ENCODE data around the gene TLL1. TPM values are rescaled to one million over a fixed set of nuclear protein-coding genes. Genes with fewer than 3 reads are reported as not detected.

Gene TLL1
- total RNA-seq, 1 donor from 2014 or later, result 7.9 TPM

GRCh38 chr4:165839615-165840333 lies 33.3 kb upstream of the TLL1 start:
- Histone ChIP-seq H3K27me3 (ENCODE audit: control insufficient read depth, insufficient read depth, low read length) (no peaks in the 10 kb centered on the region), H3K36me3 (ENCODE audit: control insufficient read depth, insufficient read depth, low read length) (no peaks in the 10 kb centered on the region), H3K4me3 (ENCODE audit: low read depth, low read length) (no peak overlapping the region)
- DNase-seq (ENCODE audit: low read depth), result no peak
- TF ChIP-seq CTCF (IDR thresholded peaks at IDR 0.05; ENCODE audit: insufficient read depth, low read length, poor library complexity, severe bottlenecking), result no peak

DNA sequence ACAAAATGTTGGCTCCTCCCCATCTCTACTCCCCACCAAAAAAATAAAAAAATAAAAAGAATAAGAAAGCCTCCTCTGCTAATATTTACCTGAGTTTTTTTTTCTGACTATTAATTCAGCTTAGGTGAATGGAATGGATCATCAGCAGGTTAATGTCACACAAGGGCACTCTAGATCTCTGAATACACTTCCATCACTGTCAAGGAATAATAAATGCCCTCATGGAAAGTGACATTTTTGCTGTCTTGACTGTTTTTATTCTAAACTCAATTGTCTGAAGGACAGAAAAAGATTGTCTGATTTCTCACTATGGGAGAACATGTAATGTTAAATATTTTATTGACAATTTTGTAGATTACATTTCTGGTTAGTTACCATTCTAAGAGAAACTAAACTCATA lies 30.4 kb upstream of the TLL1 start:
- Histone ChIP-seq H3K4me3 (ENCODE audit: low read depth, low read length) (no peak overlapping the region), H3K36me3 (ENCODE audit: control insufficient read depth, insufficient read depth, low read length) (no peaks in the 10 kb centered on the region), H3K27me3 (ENCODE audit: control insufficient read depth, insufficient read depth, low read length) (no peaks in the 10 kb centered on the region)
- TF ChIP-seq CTCF (IDR thresholded peaks at IDR 0.05; ENCODE audit: insufficient read depth, low read length, poor library complexity, severe bottlenecking), result no peak
- DNase-seq (ENCODE audit: low read depth), result no peak

DNA sequence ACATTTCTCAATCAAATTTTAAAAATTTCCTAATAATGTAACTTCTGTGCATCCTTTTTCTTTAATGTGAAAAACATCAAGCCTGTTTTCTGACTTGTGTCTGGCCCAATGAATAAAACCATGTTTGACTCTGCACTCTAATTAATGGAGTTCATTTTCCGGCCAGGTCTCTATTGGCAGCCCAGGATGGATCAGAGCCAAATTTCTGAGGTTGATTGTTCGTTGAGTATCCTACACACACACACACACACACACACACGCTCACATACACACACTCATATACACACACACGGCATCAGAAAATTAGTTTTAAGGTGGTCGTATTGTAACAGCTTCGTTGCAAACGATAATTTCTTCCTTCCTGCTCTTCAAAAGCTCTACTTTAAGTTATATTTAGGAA lies 28.9 kb upstream of the TLL1 start:
- DNase-seq (ENCODE audit: low read depth), result no peak
- TF ChIP-seq CTCF (IDR thresholded peaks at IDR 0.05; ENCODE audit: insufficient read depth, low read length, poor library complexity, severe bottlenecking), result no peak
- Histone ChIP-seq H3K4me3 (ENCODE audit: low read depth, low read length) (no peak overlapping the region), H3K36me3 (ENCODE audit: control insufficient read depth, insufficient read depth, low read length) (no peaks in the 10 kb centered on the region), H3K27me3 (ENCODE audit: control insufficient read depth, insufficient read depth, low read length) (no peaks in the 10 kb centered on the region)

DNA sequence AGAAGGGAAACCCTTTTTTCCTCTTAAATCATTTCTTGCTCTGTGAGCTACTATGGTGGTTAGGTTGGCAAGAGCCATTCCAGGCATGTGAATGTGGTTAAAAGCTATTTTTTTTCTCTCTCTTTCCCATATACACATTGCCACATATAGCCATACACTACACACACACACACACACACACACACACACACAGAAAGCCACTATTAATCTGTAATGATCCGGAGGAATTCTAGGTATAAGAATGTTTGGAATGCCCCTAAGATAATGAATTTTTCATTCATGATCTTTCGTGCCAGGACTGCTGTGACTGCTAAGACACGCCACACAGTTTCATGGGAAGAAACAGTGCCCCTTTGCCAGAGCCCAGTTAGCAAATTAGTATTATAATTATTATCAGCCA lies 21.8 kb upstream of the TLL1 start:
- no peak for DNase-seq (ENCODE audit: low read depth)
- Histone ChIP-seq H3K27me3 (ENCODE audit: control insufficient read depth, insufficient read depth, low read length) (no peaks in the 10 kb centered on the region), H3K36me3 (ENCODE audit: control insufficient read depth, insufficient read depth, low read length) (no peaks in the 10 kb centered on the region), H3K4me3 (ENCODE audit: low read depth, low read length) (no peak overlapping the region)
- TF ChIP-seq CTCF (IDR thresholded peaks at IDR 0.05; ENCODE audit: insufficient read depth, low read length, poor library complexity, severe bottlenecking), result no peak

DNA sequence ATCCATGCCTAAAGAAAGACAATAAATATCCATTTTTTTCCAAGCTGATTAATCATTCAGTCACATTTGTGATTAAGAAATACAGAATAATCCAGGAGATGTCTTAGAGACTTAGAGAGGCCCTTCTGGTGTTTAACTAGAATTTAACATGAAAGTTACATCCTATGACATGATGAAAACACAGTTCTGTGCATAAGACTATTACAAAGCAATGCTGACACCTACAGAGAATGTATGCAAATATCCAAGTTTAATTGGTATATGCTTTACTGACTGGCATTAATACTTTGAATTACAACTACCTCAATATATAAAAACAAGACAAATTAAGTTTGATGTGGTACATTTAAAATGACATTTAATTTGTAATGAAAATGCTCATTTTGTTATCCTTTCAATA lies 17.8 kb upstream of the TLL1 start:
- DNase-seq (ENCODE audit: low read depth), result no peak
- TF ChIP-seq CTCF (IDR thresholded peaks at IDR 0.05; ENCODE audit: insufficient read depth, low read length, poor library complexity, severe bottlenecking), result no peak
- H3K36me3 ChIP-seq (ENCODE audit: control insufficient read depth, insufficient read depth, low read length), result no peaks in the 10 kb centered on the region

DNA sequence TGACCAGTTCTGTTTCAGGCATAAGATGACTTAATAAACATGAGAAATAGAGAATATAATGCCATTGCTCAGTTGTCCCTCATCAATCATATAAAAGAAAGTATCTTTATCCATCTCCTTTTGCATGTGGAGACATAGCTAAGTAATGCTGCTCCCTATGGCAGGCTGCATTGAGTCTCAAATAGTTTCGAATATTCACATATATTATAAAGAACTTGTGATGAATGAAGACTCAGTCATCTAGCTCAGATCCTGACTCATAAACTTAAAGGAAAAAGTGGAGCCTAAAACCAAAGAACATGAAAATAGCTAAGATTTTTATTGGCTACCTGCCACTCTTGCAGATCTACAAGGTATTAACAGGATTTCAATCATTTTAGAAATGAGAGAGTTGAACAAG lies 11.7 kb upstream of the TLL1 start:
- Histone ChIP-seq H3K27me3 (ENCODE audit: control insufficient read depth, insufficient read depth, low read length) (no peaks in the 10 kb centered on the region), H3K36me3 (ENCODE audit: control insufficient read depth, insufficient read depth, low read length) (no peaks in the 10 kb centered on the region), H3K4me3 (ENCODE audit: low read depth, low read length) (no peak overlapping the region)
- no peak for DNase-seq (ENCODE audit: low read depth)
- TF ChIP-seq CTCF (IDR thresholded peaks at IDR 0.05; ENCODE audit: insufficient read depth, low read length, poor library complexity, severe bottlenecking), result no peak

More for the DNA sequence above, 17.8 kb upstream of the TLL1 start:
- no peak overlapping the region for H3K4me3 ChIP-seq (ENCODE audit: low read depth, low read length)
- H3K27me3 ChIP-seq (ENCODE audit: control insufficient read depth, insufficient read depth, low read length), result no peaks in the 10 kb centered on the region

Data from kidney epithelial cell (primary cell).